ENCODE data around the gene TMEM125.

TMEM125 gene

GRCh38 chr1:43312663-43313515 lies 43.1 kb downstream of the TMEM125 start:
- TF ChIP-seq GATA3 (IDR thresholded peaks at IDR 0.05; ENCODE audit: low read depth, low read length) (no peak), GATA2 (IDR thresholded peaks at IDR 0.05; ENCODE audit: low read depth, low read length) (no peak)

- TF ChIP-seq GATA2 (IDR thresholded peaks at IDR 0.05; ENCODE audit: low read depth, low read length) (no peak), GATA3 (IDR thresholded peaks at IDR 0.05; ENCODE audit: low read depth, low read length) (no peak)
These were observed 44.0 kb downstream of the TMEM125 start for GRCh38 chr1:43313771-43314170.

DNA sequence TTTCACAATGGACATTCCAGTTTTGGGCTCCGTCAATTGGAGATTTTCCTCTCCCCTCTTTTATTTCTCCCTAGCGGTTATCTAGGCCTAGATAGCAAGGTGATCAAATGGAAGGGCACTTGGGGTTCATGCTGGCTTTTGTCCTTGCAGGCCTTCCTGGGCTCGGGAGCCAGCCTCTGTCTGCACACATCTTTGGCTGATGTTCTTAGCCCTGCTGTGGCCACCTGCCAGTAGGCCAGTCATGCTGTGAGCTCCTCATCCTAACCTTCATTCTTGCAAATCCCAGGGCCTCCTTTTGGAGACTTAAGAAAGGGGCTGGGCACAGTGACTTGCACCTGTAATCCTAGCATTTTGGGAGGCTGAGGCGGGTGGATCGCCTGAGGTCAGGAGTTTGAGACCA lies 44.5 kb downstream of the TMEM125 start:
- TF ChIP-seq GATA3 (IDR thresholded peaks at IDR 0.05; ENCODE audit: low read depth, low read length) (no peak), GATA2 (IDR thresholded peaks at IDR 0.05; ENCODE audit: low read depth, low read length) (no peak)

GRCh38 chr1:43315481-43315880 lies 45.7 kb downstream of the TMEM125 start:
- TF ChIP-seq GATA3 (IDR thresholded peaks at IDR 0.05; ENCODE audit: low read depth, low read length) (no peak), GATA2 (IDR thresholded peaks at IDR 0.05; ENCODE audit: low read depth, low read length) (no peak)

DNA sequence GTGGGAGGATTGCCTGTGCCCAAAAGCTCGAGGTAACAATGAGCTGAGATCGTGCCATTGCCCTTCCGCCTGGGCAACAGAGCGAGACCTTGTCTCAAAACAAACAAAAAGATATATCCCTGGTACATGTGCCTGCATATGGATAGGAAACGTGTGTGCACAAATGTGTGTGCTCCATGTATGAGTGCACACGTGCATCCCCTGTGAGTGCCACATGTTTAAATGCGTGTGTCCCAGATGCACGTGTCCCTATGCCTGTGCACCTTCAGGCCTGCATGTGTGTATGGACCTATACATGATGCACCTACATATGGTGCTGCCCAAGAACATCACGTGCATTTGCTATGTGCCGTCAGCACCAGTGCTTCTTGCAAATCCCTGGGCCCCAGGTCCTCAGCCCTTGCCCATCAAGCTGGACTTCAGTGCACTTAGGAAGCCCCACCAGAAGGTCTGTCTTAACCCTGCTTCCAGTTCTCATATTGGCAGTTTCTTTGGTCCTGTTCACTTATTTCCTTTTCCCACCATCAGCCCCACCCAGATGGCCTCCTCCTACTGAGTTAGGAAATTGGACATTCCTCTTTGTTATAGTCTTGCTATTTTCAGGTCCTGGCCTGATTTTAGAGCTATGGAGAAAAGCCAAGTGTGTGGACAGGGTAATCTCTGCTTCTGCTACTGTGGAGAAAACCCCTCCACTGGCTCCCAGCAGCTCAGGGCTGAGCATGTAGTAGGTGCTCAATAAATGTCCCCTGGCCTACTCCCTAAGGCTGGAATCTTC lies 46.4 kb downstream of the TMEM125 start:
- TF ChIP-seq GATA3 (IDR thresholded peaks at IDR 0.05; ENCODE audit: low read depth, low read length) (no peak), GATA2 (IDR thresholded peaks at IDR 0.05; ENCODE audit: low read depth, low read length) (no peak)

DNA sequence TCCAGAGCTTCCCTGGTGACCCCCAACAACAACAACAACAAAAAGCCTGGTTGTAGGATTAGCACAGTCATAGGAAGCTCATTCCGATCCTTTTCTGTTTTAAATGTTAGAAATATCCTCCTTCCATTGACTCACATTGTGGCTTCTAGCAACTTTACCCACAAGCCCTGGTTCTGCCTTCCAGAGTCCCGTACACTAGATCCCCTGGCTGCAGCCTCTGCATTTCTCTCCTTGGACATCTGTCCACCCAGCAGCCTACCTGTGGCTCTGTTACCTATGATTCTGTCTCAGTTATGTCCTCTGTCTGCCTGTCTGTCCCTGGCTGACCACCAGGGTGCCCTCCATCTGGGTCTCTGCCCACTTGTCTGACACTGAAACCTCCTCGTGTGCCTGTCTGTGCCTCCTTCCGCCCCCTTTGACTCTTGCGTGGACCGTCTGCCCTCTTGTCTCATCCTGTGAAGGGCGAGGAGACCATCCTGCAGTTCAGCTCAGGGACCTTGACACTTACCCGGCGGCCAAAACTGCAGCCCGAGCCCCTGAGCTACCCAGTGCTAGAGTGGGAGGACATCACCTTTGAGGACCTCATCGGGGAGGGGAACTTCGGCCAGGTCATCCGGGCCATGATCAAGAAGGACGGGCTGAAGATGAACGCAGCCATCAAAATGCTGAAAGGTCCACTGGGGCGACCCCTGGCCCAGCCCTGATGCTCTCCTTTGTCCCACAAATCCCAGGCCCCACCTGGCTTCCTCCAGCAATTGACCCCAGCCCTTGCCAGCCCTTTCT lies 47.1 kb downstream of the TMEM125 start:
- TF ChIP-seq GATA3 (IDR thresholded peaks at IDR 0.05; ENCODE audit: low read depth, low read length) (no peak), GATA2 (IDR thresholded peaks at IDR 0.05; ENCODE audit: low read depth, low read length) (no peak)

DNA sequence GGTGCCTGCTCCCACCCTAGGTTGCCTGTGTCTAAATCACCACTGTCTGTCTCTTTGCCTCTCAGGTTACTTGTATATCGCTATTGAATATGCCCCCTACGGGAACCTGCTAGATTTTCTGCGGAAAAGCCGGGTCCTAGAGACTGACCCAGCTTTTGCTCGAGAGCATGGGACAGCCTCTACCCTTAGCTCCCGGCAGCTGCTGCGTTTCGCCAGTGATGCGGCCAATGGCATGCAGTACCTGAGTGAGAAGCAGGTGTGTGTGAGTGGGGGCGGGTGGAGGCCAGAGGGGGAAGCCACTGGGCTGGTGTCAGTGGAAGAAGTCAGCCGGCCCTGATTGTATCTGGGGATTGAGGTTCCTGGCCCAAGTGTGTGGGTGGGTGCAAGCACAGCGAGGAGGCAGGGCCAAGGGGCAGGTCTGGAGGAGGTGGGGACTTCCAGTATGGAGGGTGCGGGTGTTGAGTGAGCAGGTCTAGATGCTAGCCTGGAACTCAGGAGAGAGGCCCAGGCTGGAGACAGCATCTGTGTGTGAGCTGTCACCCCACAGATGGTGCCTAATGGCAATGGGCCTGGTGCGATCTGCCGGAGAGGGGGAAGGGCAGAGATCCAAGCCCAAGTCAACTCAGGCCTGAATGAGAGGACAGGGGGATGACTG lies 48.2 kb downstream of the TMEM125 start:
- no peak for TF ChIP-seq GATA2 (IDR thresholded peaks at IDR 0.05; ENCODE audit: low read depth, low read length)
- no peak for TF ChIP-seq GATA3 (IDR thresholded peaks at IDR 0.05; ENCODE audit: low read depth, low read length)

DNA sequence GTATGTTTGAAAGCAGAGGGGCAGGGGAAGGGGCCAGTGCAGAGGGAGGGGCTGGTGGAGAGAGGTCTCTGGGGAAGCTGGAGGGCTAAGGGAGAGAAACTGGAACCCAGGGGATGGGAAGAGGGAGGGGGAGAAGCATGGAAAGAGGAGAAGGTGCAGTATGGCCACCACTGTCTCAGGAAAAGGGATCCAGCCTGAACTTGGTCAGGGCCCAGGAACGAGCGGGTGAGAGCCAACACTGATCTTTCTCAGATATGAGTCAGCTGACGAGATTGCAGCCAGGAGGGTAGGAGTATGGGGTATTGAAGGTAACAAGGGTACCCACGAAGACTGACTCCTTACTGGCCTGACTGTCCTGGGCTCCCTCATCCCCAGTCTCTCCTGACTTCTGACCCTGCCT lies 49.0 kb downstream of the TMEM125 start:
- TF ChIP-seq GATA2 (IDR thresholded peaks at IDR 0.05; ENCODE audit: low read depth, low read length) = no peak
- TF ChIP-seq GATA3 (IDR thresholded peaks at IDR 0.05; ENCODE audit: low read depth, low read length) = no peak

GRCh38 chr1:43319288-43319687 lies 49.5 kb downstream of the TMEM125 start:
- no peak for TF ChIP-seq GATA2 (IDR thresholded peaks at IDR 0.05; ENCODE audit: low read depth, low read length)
- TF ChIP-seq GATA3 (IDR thresholded peaks at IDR 0.05; ENCODE audit: low read depth, low read length) = no peak

GRCh38 chr1:43319766-43320165 lies 50.0 kb downstream of the TMEM125 start:
- TF ChIP-seq GATA2 (IDR thresholded peaks at IDR 0.05; ENCODE audit: low read depth, low read length) (no peak), GATA3 (IDR thresholded peaks at IDR 0.05; ENCODE audit: low read depth, low read length) (no peak)

GRCh38 chr1:43321331-43321891 lies 51.6 kb downstream of the TMEM125 start:
- TF ChIP-seq GATA3 (IDR thresholded peaks at IDR 0.05; ENCODE audit: low read depth, low read length) = no peak
- no peak for TF ChIP-seq GATA2 (IDR thresholded peaks at IDR 0.05; ENCODE audit: low read depth, low read length)

DNA sequence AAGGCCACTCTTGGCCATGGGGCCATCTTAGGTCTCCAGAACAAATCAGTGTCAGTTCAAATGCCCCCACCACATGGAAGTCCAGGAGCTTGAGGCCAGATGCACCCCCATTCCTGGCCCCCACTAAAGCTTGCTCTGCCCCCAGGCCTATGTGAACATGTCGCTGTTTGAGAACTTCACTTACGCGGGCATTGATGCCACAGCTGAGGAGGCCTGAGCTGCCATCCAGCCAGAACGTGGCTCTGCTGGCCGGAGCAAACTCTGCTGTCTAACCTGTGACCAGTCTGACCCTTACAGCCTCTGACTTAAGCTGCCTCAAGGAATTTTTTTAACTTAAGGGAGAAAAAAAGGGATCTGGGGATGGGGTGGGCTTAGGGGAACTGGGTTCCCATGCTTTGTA lies 52.7 kb downstream of the TMEM125 start:
- no peak for TF ChIP-seq GATA2 (IDR thresholded peaks at IDR 0.05; ENCODE audit: low read depth, low read length)
- TF ChIP-seq GATA3 (IDR thresholded peaks at IDR 0.05; ENCODE audit: low read depth, low read length) = no peak
